Adrenal gland (tissue), 12 donors: ENCODE measurements around the gene TMEM117. TPM values are rescaled to one million over a fixed set of nuclear protein-coding genes. Genes with fewer than 3 reads are reported as not detected.

Source experiments
- DNase-seq, 7 donors: peaks; one replicate each; pipeline ENCODE4 v3.0.0-alpha.2; 2019 to 2020
- H3K27ac ChIP-seq, 5 donors: fragments of 200-600 bp; sonication (generic) in 4 of 5; 1 replicate in 3 of 5; 2 replicates in 2 of 5; pipeline versions ENCODE4 v1.5.1 to v1.8.0; 2016 to 2020; ENCODE audit warnings: mild to moderate bottlenecking in 1 of 5
- H3K27me3 ChIP-seq: fragments of 200-600 bp; 2 replicates; pipeline ENCODE4 v1.8.0; 2021
- H3K36me3 ChIP-seq, 2 donors: fragments of 200-600 bp; replicated peaks in 1 of 2; 1 replicate in 1 of 2; 2 replicates in 1 of 2; pipeline versions ENCODE4 v1.5.1 to v1.8.0; 2018 to 2022
- H3K4me1 ChIP-seq, 2 donors: fragments of 200-600 bp; replicated peaks in 1 of 2; 1 replicate in 1 of 2; 2 replicates in 1 of 2; pipeline versions ENCODE4 v1.5.1 to v1.8.0; 2018 to 2021
- H3K4me3 ChIP-seq, 4 donors: fragments of 200-600 bp; sonication (generic) in 3 of 4; one replicate each; pipeline ENCODE4 v1.5.1; 2016 to 2018
- H3K9me3 ChIP-seq, 3 donors: fragments of 200-600 bp; sonication (generic) in 1 of 3; replicated peaks in 1 of 3; 1 replicate in 2 of 3; 2 replicates in 1 of 3; pipeline versions ENCODE4 v1.5.1 to v1.8.0; 2016 to 2021
- POLR2A ChIP-seq, 2 donors: fragments of 450-650 bp; IDR thresholded peaks; one replicate each; pipeline ENCODE4 v1.6.1; 2017; ENCODE audit warnings: antibody characterized with exemption in 2 of 2, mild to moderate bottlenecking in 2 of 2, moderate library complexity in 1 of 2
- WGBS, 4 donors: extraction: QIAGEN DNeasy Blood & Tissue Kit in 2 of 4; methylation state at CpG; one replicate each; pipeline versions ENCODE4 v1.1.5 to v1.1.7; 2013 to 2017; 5-methylcytosine and 5-hydroxymethylcytosine counted together
- intact Hi-C, 2 donors: fragments of 100-400 bp; cut with DNase I; formaldehyde crosslinking; loops; one replicate each; pipeline versions ENCODE4 v1.14.1 to v1.15.0; 2022 to 2023
- polyA plus RNA-seq, 3 donors: library from polyadenylated mRNA; stranded (reverse); fragments of 200-250 nt in 2 of 3; fragments of 350-450 nt in 1 of 3; fragmentation: Illumina TruSeq in 1 of 3; extraction: RNeasy Lipid Tissue Mini Kit (QIAGEN cat#74804) in 1 of 3; gene quantifications; one replicate each; pipeline ENCODE4 v1.2.3, GENCODE V29; 2013 to 2014
- total RNA-seq, 9 donors: library from RNA; depleted of rRNA in 4 of 9; stranded (reverse); fragments of >200 nt in 4 of 9; fragments of 120-200 nt in 1 of 9; fragmentation: NEBNext Ultra II Directional in 1 of 9; extraction: Animal tissue kit (Norgen Biotek cat#: 25700) in 1 of 9; gene quantifications; one replicate each; pipeline versions ENCODE4 v1.1.0 to v1.2.4, GENCODE V29; 2013 to 2023
- TF ChIP-seq, protein P1 (sequence below), 6 experiments: fragments of 450-650 bp in 4 of 6; fragments of 200-600 bp in 2 of 6; sonication (generic) in 1 of 6; IDR thresholded peaks; 1 replicate in 5 of 6; 2 replicates in 1 of 6; pipeline versions ENCODE4 v1.5.1 to v1.8.0; 2016 to 2021; ENCODE audit warnings: antibody characterized with exemption in 6 of 6, mild to moderate bottlenecking in 2 of 6, moderate library complexity in 1 of 6
- donor health status: healthy with polysubstance abuse.
- donor health status: Bipolar disorder and iron deficiency.
- donor health status: DM: yes; HTN: yes; CAD: no.
- donor health status: DM: no; HTN: no; CAD: no.
- donor health status: DM: no; HTN: no; CAD: no.
- donor health status: DM: yes; HTN: yes; CAD: no.

The TMEM117 gene
- total and polyA plus RNA-seq, 12 donors = 1.9 to 38.5 (median 6.7) TPM

- no peaks in the 10 kb centered on the region for H3K4me1 ChIP-seq
- intact Hi-C loops = no loop called here
- no peak overlapping the region for H3K4me3 ChIP-seq
- no peaks in the 10 kb centered on the region for H3K9me3 ChIP-seq
- DNase-seq = no peak
- no peaks in the 10 kb centered on the region for H3K36me3 ChIP-seq
- no peak overlapping the region for H3K27ac ChIP-seq
- TF ChIP-seq, protein P1, sequence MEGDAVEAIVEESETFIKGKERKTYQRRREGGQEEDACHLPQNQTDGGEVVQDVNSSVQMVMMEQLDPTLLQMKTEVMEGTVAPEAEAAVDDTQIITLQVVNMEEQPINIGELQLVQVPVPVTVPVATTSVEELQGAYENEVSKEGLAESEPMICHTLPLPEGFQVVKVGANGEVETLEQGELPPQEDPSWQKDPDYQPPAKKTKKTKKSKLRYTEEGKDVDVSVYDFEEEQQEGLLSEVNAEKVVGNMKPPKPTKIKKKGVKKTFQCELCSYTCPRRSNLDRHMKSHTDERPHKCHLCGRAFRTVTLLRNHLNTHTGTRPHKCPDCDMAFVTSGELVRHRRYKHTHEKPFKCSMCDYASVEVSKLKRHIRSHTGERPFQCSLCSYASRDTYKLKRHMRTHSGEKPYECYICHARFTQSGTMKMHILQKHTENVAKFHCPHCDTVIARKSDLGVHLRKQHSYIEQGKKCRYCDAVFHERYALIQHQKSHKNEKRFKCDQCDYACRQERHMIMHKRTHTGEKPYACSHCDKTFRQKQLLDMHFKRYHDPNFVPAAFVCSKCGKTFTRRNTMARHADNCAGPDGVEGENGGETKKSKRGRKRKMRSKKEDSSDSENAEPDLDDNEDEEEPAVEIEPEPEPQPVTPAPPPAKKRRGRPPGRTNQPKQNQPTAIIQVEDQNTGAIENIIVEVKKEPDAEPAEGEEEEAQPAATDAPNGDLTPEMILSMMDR (IDR thresholded peaks at IDR 0.05) = no peak
- TF ChIP-seq POLR2A (IDR thresholded peaks at IDR 0.05) = no peak
- H3K27me3 ChIP-seq = no peaks in the 10 kb centered on the region
- 91 to 100% (median 95%) methylated on average over 2 of the region's 2 CpGs for WGBS, 4 donors
Observed at GRCh38 chr12:43931187-43931586, 95.3 kb downstream of the TMEM117 start.

DNA sequence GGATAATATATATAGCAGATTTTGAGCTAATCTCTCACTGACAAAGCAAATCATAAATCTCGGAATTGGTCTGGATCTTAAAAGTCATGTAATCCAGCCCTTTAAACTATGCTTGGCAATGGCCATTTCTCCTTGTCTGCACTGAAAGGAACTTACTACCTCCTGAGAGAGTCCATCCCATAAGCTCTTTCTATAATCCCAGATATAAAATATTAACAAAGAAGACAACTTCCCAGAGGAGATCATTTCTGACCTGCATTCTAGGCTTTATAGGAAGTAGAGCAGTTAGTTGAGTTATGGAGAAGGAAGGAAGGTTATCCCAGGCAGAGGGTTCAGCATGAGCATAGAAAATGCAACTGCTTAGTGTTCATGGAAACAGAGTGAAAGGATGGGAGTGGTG is 99.7 kb downstream of the TMEM117 start:
- Histone ChIP-seq H3K9me3 (no peaks in the 10 kb centered on the region), H3K27ac (no peak overlapping the region), H3K4me1 (no peaks in the 10 kb centered on the region), H3K4me3 (no peak overlapping the region), H3K27me3 (no peaks in the 10 kb centered on the region), H3K36me3 (no peaks in the 10 kb centered on the region)
- no peak for TF ChIP-seq POLR2A (IDR thresholded peaks at IDR 0.05)
- TF ChIP-seq, protein P1 (IDR thresholded peaks at IDR 0.05) = no peak
- DNase-seq = no peak
- WGBS, 4 donors = 92 to 97% (median 93%) methylated on average over 1 of the region's 1 CpG
- intact Hi-C loops = no loop called here

GRCh38 chr12:43937947-43938346 is 102.1 kb downstream of the TMEM117 start:
- H3K4me1 ChIP-seq = no peaks in the 10 kb centered on the region
- H3K27ac ChIP-seq = no peak overlapping the region
- H3K27me3 ChIP-seq = no peaks in the 10 kb centered on the region
- no peak for DNase-seq
- H3K36me3 ChIP-seq = no peaks in the 10 kb centered on the region
- H3K9me3 ChIP-seq = no peaks in the 10 kb centered on the region
- intact Hi-C loops = no loop called here
- TF ChIP-seq, protein P1 (IDR thresholded peaks at IDR 0.05) = peak in 1 of 6 experiments; percentile 16
- no peak for TF ChIP-seq POLR2A (IDR thresholded peaks at IDR 0.05)
- H3K4me3 ChIP-seq = no peak overlapping the region
- 80 to 92% (median 86%) methylated on average over 2 of the region's 2 CpGs for WGBS, 4 donors

- DNase-seq = no peak
- no peaks in the 10 kb centered on the region for H3K27me3 ChIP-seq
- TF ChIP-seq, protein P1 (IDR thresholded peaks at IDR 0.05) = no peak
- TF ChIP-seq POLR2A (IDR thresholded peaks at IDR 0.05) = no peak
- no peak overlapping the region for H3K27ac ChIP-seq
- H3K4me3 ChIP-seq = no peak overlapping the region
- 73 to 84% (median 77%) methylated on average over 2 of the region's 2 CpGs for WGBS, 4 donors
- no peaks in the 10 kb centered on the region for H3K9me3 ChIP-seq
- intact Hi-C loops = no loop called here
- H3K4me1 ChIP-seq = no peaks in the 10 kb centered on the region
- H3K36me3 ChIP-seq = no peaks in the 10 kb centered on the region
Observed at GRCh38 chr12:43942379-43942778, 106.5 kb downstream of the TMEM117 start.
